BJ (cell line): Measurements from ENCODE around the gene SELENOP. TPM values are rescaled to one million over a fixed set of nuclear protein-coding genes. Genes with fewer than 3 reads are reported as not detected.
"Not testable (repeated sequence)": the region's sequence is repeated elsewhere in the genome, so short reads cannot be mapped to it uniquely, and the experiment has no call there.

Source experiments
- CTCF ChIA-PET: fragments of 350-600 bp; formaldehyde crosslinking; extraction: SDS; loops from one replicate; lab custom pipeline; 2021; ENCODE audit warnings: antibody characterized with exemption, inconsistent platforms; lab: Yijun Ruan, JAX
- POLR2A ChIA-PET: fragments of 300-600 bp; sonication (Branson Sonifier 250); formaldehyde crosslinking; extraction: SDS; loops from one replicate; lab custom pipeline; 2021; ENCODE audit warnings: antibody characterized with exemption; lab: Charles Lee
- DNase-seq: peaks from one replicate; pipeline ENCODE4 v3.0.0-alpha.2; 2011; ENCODE audit warnings: low read depth
- H3K27me3 ChIP-seq: 2 replicates; pipeline ENCODE4 v1.6.0; 2011; ENCODE audit warnings: low read length; ENCODE audit not compliant: control insufficient read depth, insufficient read depth
- H3K36me3 ChIP-seq: 2 replicates; pipeline ENCODE4 v1.5.1; 2011; ENCODE audit warnings: low read length; ENCODE audit not compliant: control insufficient read depth, insufficient read depth
- H3K4me3 ChIP-seq: 2 replicates; pipeline ENCODE4 v1.5.1; 2011; ENCODE audit warnings: low read depth, mild to moderate bottlenecking, control low read depth, low read length
- polyA plus RNA-seq: library from polyadenylated mRNA; depleted of rRNA; stranded (reverse); fragments of >200 nt; gene quantifications from 2 replicates; pipeline ENCODE4 v1.2.3, GENCODE V29; 2011
- TF ChIP-seq, protein P1 (sequence below): IDR thresholded peaks from 2 replicates; pipeline ENCODE4 v1.5.1; 2011; ENCODE audit warnings: low read depth, mild to moderate bottlenecking, control low read depth, inconsistent platforms, low read length, moderate library complexity; ENCODE audit not compliant: insufficient read depth

Gene SELENOP
- polyA plus RNA-seq, 1 experiment: 4.4 TPM

DNA sequence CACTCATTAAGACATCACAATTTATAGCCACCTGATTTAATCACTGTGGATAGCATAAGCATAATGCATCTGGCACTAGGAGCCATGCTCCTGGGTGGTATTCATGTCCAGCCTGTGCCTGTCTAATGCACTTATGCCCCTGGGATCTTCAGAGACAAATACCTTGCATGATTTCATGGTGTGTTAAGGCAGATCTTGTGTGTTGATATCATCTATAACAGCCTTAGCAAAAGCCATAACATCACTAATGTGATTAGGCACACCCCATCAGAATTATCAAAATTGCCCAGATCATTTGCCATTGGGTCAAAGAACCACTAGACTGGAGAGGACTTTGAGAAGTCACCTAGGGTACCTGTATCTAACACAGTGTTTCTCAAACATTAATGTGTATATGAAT, 43.7 kb upstream of the SELENOP start:
- ChIA-PET CTCF (no interaction called here), POLR2A (no interaction called here)
- Histone ChIP-seq H3K27me3 (no peaks in the 10 kb centered on the region), H3K4me3 (no peak overlapping the region), H3K36me3 (no peaks in the 10 kb centered on the region)
- no peak for DNase-seq
- TF ChIP-seq, protein P1, sequence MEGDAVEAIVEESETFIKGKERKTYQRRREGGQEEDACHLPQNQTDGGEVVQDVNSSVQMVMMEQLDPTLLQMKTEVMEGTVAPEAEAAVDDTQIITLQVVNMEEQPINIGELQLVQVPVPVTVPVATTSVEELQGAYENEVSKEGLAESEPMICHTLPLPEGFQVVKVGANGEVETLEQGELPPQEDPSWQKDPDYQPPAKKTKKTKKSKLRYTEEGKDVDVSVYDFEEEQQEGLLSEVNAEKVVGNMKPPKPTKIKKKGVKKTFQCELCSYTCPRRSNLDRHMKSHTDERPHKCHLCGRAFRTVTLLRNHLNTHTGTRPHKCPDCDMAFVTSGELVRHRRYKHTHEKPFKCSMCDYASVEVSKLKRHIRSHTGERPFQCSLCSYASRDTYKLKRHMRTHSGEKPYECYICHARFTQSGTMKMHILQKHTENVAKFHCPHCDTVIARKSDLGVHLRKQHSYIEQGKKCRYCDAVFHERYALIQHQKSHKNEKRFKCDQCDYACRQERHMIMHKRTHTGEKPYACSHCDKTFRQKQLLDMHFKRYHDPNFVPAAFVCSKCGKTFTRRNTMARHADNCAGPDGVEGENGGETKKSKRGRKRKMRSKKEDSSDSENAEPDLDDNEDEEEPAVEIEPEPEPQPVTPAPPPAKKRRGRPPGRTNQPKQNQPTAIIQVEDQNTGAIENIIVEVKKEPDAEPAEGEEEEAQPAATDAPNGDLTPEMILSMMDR: no peak

DNA sequence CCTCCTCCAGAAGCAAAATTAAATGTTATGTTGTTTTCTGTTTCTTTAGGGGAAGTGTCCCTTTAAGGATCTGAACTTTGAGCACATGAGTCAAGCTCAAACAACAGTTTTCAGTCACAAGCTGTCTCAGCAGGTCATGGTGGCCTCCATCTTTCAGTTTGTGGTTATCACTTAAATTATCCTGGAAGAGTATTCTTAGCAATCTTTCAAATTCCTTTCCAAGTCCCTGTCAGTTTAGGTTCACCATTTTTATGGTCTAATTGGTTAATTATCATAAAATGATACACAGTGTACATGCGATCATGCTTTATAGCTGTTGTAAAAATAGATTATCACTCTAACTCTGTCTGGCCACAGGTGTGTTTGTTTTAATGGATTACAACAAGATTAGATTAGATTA, 43.1 kb upstream of the SELENOP start:
- ChIA-PET CTCF (no interaction called here), POLR2A (no interaction called here)
- no peak for DNase-seq
- Histone ChIP-seq H3K27me3 (no peaks in the 10 kb centered on the region), H3K4me3 (no peak overlapping the region), H3K36me3 (no peaks in the 10 kb centered on the region)
- TF ChIP-seq, protein P1: no peak

DNA sequence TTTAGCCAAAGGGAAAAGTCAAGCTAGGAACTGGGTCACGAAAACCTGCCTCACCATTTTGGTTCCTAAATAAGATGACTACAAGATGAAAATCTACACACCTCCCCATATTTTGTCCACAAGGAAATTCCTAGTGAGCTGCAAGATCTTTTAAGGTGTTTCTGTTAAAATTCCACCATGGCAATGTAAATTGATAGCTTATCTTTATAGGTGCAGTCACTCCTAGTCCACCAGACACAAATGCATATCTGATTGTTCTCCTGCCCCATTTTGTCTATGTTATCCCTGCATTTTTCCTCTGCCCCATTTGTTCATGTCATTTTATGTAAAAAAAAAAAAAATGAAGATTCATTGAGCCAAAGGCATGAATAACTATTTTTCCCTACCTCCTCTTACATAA, 41.1 kb upstream of the SELENOP start:
- Histone ChIP-seq H3K27me3 (no peaks in the 10 kb centered on the region), H3K36me3 (no peaks in the 10 kb centered on the region), H3K4me3 (no peak overlapping the region)
- POLR2A ChIA-PET: no interaction called here
- DNase-seq: no peak
- TF ChIP-seq, protein P1: no peak
- CTCF ChIA-PET: no interaction called here

DNA sequence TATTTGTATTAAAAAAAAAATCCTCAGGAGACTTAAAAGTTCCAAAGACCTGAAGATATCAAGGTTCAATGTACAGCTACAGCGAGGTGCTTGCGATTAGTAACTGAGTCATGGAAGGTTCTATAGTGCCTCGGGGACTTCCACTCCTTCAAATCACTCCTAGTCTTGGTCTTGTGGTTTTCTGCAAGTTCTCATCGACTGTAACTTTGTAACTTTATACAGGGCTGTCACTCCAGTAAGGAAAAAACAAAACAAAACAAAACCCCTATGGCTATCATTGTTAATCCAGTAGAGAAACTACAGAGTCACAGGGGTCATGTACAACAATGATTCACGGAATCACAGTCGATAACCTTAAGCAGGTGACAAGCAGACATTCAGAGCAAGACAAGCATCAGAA, 39.8 kb upstream of the SELENOP start:
- no peak overlapping the region for H3K4me3 ChIP-seq
- CTCF ChIA-PET: no interaction called here
- DNase-seq: no peak

DNA sequence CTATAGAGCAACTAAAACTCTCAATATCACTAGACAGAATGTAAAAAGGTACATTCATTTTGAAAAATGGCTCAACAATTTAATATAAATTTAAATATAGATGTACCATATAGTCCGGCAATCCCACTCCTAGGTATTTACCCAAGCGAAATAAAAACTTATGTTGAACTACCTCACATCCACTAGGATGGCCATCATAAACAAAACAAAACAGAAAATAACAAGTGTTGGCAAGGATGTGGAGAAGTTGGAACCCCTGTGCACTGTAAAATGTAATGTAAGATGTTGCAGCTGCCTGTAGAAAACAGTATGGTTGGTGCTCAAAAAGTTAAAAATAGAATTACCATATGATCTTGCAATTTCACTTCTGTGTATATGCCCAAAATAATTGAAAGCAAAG, 36.9 kb upstream of the SELENOP start:
- TF ChIP-seq, protein P1: no peak
- Histone ChIP-seq H3K36me3 (no peaks in the 10 kb centered on the region), H3K4me3 (no peak overlapping the region), H3K27me3 (no peaks in the 10 kb centered on the region)
- POLR2A ChIA-PET: no interaction called here
- no peak for DNase-seq
- CTCF ChIA-PET: no interaction called here

More for the DNA sequence above, 39.8 kb upstream of the SELENOP start:
- Histone ChIP-seq H3K27me3 (no peaks in the 10 kb centered on the region), H3K36me3 (no peaks in the 10 kb centered on the region)
- TF ChIP-seq, protein P1: no peak
- POLR2A ChIA-PET: no interaction called here

DNA sequence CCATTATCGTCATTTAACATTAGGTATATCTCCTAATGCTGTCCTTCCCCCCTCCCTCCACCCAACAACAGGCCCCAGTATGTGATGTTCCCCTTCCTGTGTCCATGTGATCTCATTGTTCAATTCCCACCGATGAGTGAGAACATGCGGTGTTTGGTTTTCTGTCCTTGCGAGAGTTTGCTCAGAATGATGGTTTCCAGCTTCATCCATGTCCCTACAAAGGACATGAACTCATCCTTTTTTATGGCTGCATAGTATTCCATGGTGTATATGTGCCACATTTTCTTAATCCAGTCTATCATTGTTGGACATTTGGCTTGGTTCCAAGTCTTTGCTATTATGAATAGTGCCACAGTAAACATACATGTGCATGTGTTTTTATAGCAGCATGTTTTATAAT, 32.7 kb upstream of the SELENOP start:
- DNase-seq, H3K27me3 ChIP-seq, POLR2A ChIA-PET, H3K36me3 ChIP-seq, CTCF ChIA-PET, H3K4me3 ChIP-seq: not testable (repeated sequence)
